ENCODE measurements around the gene DSTN.
"Not testable (repeated sequence)": the region's sequence is repeated elsewhere in the genome, so short reads cannot be mapped to it uniquely, and the experiment has no call there.

The DSTN gene

GRCh38 chr20:17650301-17651128 lies 80.6 kb downstream of the DSTN start:
- no peak for DNase-seq (ENCODE audit: low read depth in 2 of 2)

GRCh38 chr20:17651129-17651759 lies 81.4 kb downstream of the DSTN start:
- no peak for DNase-seq (ENCODE audit: low read depth in 2 of 2)

GRCh38 chr20:17651760-17652388 lies 82.0 kb downstream of the DSTN start:
- no peak for DNase-seq (ENCODE audit: low read depth in 2 of 2)

GRCh38 chr20:17652411-17652810 lies 82.5 kb downstream of the DSTN start:
- no peak for DNase-seq (ENCODE audit: low read depth in 2 of 2)

- DNase-seq (ENCODE audit: low read depth in 2 of 2): no peak
These were observed 84.2 kb downstream of the DSTN start for GRCh38 chr20:17653835-17654648.

- no peak for DNase-seq (ENCODE audit: low read depth in 2 of 2)
These were observed 84.9 kb downstream of the DSTN start for GRCh38 chr20:17654649-17655285.

- DNase-seq (ENCODE audit: low read depth in 2 of 2): no peak
These were observed 85.4 kb downstream of the DSTN start for GRCh38 chr20:17655286-17655651.

- DNase-seq (ENCODE audit: low read depth in 2 of 2): no peak
These were observed 86.1 kb downstream of the DSTN start for GRCh38 chr20:17655865-17656479.

GRCh38 chr20:17657079-17657825 lies 87.4 kb downstream of the DSTN start:
- no peak for DNase-seq (ENCODE audit: low read depth in 2 of 2)

GRCh38 chr20:17657898-17658647 lies 88.2 kb downstream of the DSTN start:
- no peak for DNase-seq (ENCODE audit: low read depth in 2 of 2)

- DNase-seq (ENCODE audit: low read depth in 2 of 2): no peak
These were observed 88.7 kb downstream of the DSTN start for GRCh38 chr20:17658648-17658993.

- DNase-seq (ENCODE audit: low read depth in 2 of 2): not testable (repeated sequence)
These were observed 89.5 kb downstream of the DSTN start for GRCh38 chr20:17659344-17659743.

Measured in activated CD8-positive, alpha-beta memory T cell treated with anti-CD3 and anti-CD28 coated beads for 4 hours (primary cell).